Measurements from ENCODE around the gene TEKT5. TPM values are rescaled to one million over a fixed set of nuclear protein-coding genes. Genes with fewer than 3 reads are reported as not detected.

Gene TEKT5
- total RNA-seq, 1 experiment from 2014 or later, result not detected

- CTCF ChIA-PET, result no interaction called here
- in situ Hi-C loops (cut with HindIII; ENCODE audit: low pct_unique_long_range_greater_than_20kb, low sequenced_read_pairs), result no loop called here
- no TSS peak for BruUV-seq (replicated peaks)
These were observed 23.0 kb downstream of the TEKT5 start for GRCh38 chr16:10671729-10672128.

DNA sequence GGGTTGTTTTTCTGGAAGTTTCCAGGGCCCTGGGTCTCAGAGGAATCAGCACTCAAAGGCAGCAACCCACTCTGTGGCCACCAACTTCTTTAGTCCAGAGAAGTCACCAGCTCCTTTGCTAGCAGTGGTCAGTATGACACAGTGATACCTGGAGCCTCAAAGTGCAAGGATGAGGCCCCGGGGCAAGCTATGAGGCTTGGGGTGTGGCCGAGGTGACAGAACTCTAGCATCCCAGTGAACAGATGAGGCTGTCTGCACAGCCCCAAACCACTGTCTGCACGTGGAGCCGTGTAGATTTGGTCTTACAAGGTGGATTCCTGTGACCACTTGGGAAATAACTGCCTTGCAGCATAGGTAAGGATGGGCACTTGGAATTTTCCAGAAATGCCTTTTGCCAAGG lies 24.9 kb downstream of the TEKT5 start:
- H3K9me3 ChIP-seq (ENCODE audit: control insufficient read depth, insufficient read depth, low read depth, low read length), result no peaks in the 10 kb centered on the region
- ChIA-PET POLR2A (interaction anchor here (0.5 kb wide), 1 partner anchor 1444 kb away, joined by 3 read pairs; no protein-coding TSS in a partner anchor), CTCF (no interaction called here)
- intact Hi-C loops (cut with micrococcal nuclease; ENCODE audit: unreplicated experiment) (no loop called here), in situ Hi-C loops (cut with HindIII; ENCODE audit: low pct_unique_long_range_greater_than_20kb, low sequenced_read_pairs) (no loop called here)
- no peaks in the 10 kb centered on the region for H3K36me3 ChIP-seq (ENCODE audit: control insufficient read depth, insufficient read depth, low read length)
- H3K27me3 ChIP-seq (ENCODE audit: control insufficient read depth, insufficient read depth, low read length), result no peaks in the 10 kb centered on the region
- DNase-seq (ENCODE audit: low read depth, low spot score) (no peak), ATAC-seq (no peak)
- no peaks in the 10 kb centered on the region for H3K4me1 ChIP-seq (ENCODE audit: control insufficient read depth, insufficient read depth, low read length)
- BruUV-seq (replicated peaks), result no TSS peak
- no peak overlapping the region for H3K27ac ChIP-seq (ENCODE audit: low read length)
- TF ChIP-seq POLR2AphosphoS5 (IDR thresholded peaks at IDR 0.05; ENCODE audit: low read depth, low read length), result no peak
- TF ChIP-seq TCF7L2 (IDR thresholded peaks at IDR 0.05; ENCODE audit: low read depth, low read length), result no peak
- TF ChIP-seq, protein P1, sequence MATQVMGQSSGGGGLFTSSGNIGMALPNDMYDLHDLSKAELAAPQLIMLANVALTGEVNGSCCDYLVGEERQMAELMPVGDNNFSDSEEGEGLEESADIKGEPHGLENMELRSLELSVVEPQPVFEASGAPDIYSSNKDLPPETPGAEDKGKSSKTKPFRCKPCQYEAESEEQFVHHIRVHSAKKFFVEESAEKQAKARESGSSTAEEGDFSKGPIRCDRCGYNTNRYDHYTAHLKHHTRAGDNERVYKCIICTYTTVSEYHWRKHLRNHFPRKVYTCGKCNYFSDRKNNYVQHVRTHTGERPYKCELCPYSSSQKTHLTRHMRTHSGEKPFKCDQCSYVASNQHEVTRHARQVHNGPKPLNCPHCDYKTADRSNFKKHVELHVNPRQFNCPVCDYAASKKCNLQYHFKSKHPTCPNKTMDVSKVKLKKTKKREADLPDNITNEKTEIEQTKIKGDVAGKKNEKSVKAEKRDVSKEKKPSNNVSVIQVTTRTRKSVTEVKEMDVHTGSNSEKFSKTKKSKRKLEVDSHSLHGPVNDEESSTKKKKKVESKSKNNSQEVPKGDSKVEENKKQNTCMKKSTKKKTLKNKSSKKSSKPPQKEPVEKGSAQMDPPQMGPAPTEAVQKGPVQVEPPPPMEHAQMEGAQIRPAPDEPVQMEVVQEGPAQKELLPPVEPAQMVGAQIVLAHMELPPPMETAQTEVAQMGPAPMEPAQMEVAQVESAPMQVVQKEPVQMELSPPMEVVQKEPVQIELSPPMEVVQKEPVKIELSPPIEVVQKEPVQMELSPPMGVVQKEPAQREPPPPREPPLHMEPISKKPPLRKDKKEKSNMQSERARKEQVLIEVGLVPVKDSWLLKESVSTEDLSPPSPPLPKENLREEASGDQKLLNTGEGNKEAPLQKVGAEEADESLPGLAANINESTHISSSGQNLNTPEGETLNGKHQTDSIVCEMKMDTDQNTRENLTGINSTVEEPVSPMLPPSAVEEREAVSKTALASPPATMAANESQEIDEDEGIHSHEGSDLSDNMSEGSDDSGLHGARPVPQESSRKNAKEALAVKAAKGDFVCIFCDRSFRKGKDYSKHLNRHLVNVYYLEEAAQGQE (IDR thresholded peaks at IDR 0.05; ENCODE audit: insufficient read depth in 1 of 2, low read depth in 2 of 2, low read length in 1 of 2), result no peak
- TF ChIP-seq SIN3A (IDR thresholded peaks at IDR 0.05; ENCODE audit: borderline replicate concordance, insufficient read depth, low read depth, low read length), result no peak
- no peak for TF ChIP-seq CTCF (IDR thresholded peaks at IDR 0.05)
- no peak overlapping the region for H3K4me3 ChIP-seq (ENCODE audit: low read depth in 2 of 2, low read length in 2 of 2)

More at GRCh38 chr16:10671729-10672128, 23.0 kb downstream of the TEKT5 start:
- POLR2A ChIA-PET, result no interaction called here
- no peak for TF ChIP-seq POLR2AphosphoS5 (IDR thresholded peaks at IDR 0.05; ENCODE audit: low read depth, low read length)
- TF ChIP-seq, protein P1 (IDR thresholded peaks at IDR 0.05; ENCODE audit: insufficient read depth in 1 of 2, low read depth in 2 of 2, low read length in 1 of 2), result no peak
- no peak for TF ChIP-seq CTCF (IDR thresholded peaks at IDR 0.05)
- no peak for TF ChIP-seq TCF7L2 (IDR thresholded peaks at IDR 0.05; ENCODE audit: low read depth, low read length)
- no peak for TF ChIP-seq SIN3A (IDR thresholded peaks at IDR 0.05; ENCODE audit: borderline replicate concordance, insufficient read depth, low read depth, low read length)
- Histone ChIP-seq H3K27ac (ENCODE audit: low read length) (no peak overlapping the region), H3K4me3 (ENCODE audit: low read depth in 2 of 2, low read length in 2 of 2) (no peak overlapping the region), H3K4me1 (ENCODE audit: control insufficient read depth, insufficient read depth, low read length) (no peaks in the 10 kb centered on the region), H3K9me3 (ENCODE audit: control insufficient read depth, insufficient read depth, low read depth, low read length) (no peaks in the 10 kb centered on the region), H3K36me3 (ENCODE audit: control insufficient read depth, insufficient read depth, low read length) (no peaks in the 10 kb centered on the region), H3K27me3 (ENCODE audit: control insufficient read depth, insufficient read depth, low read length) (no peaks in the 10 kb centered on the region)
- DNase-seq (ENCODE audit: low read depth, low spot score), result no peak
- ATAC-seq, result no peak
- intact Hi-C loops (cut with micrococcal nuclease; ENCODE audit: unreplicated experiment), result no loop called here
